Upper lobe of right lung (tissue), 1 donor: ENCODE measurements around the gene REXO5. TPM values are rescaled to one million over a fixed set of nuclear protein-coding genes. Genes with fewer than 3 reads are reported as not detected.

Experiments
- ATAC-seq: fragments of 200-7000 bp; cut with Tn5 transposase; one replicate; pipeline ENCODE4 v1.9.1; 2020; ENCODE audit warnings: mild to moderate bottlenecking, moderate library complexity
- DNase-seq: peaks from one replicate; pipeline ENCODE4 v3.0.0-alpha.2; 2020
- H3K27ac ChIP-seq: fragments of 200-600 bp; one replicate; pipeline ENCODE4 v1.8.0; 2022
- H3K27me3 ChIP-seq: fragments of 200-600 bp; one replicate; pipeline ENCODE4 v1.8.0; 2022; ENCODE audit warnings: mild to moderate bottlenecking
- H3K36me3 ChIP-seq: fragments of 200-600 bp; one replicate; pipeline ENCODE4 v1.8.0; 2022
- H3K4me1 ChIP-seq: fragments of 200-600 bp; one replicate; pipeline ENCODE4 v1.8.0; 2022
- H3K4me3 ChIP-seq: fragments of 200-600 bp; one replicate; pipeline ENCODE4 v1.8.0; 2022; ENCODE audit warnings: mild to moderate bottlenecking
- H3K9me3 ChIP-seq: fragments of 200-600 bp; one replicate; pipeline ENCODE4 v1.8.0; 2022
- CTCF ChIP-seq: fragments of 200-600 bp; IDR thresholded peaks from one replicate; pipeline ENCODE4 v1.8.0; 2022; ENCODE audit warnings: antibody characterized with exemption
- intact Hi-C: fragments of 100-400 bp; cut with DNase I; formaldehyde crosslinking; loops from one replicate; pipeline ENCODE4 v1.11.0; 2022
- total RNA-seq: library from RNA; stranded (reverse); fragmentation: NEBNext Ultra II Directional; extraction: Animal tissue kit (Norgen Biotek cat#: 25700); gene quantifications from one replicate; pipeline ENCODE4 v1.2.1, GENCODE V29; 2021
- donor health status: DM: no; HTN: yes; CAD: no; lungs with severe emphysema.

The REXO5 gene
- total RNA-seq, 1 donor from 2014 or later = 1.4 TPM

DNA sequence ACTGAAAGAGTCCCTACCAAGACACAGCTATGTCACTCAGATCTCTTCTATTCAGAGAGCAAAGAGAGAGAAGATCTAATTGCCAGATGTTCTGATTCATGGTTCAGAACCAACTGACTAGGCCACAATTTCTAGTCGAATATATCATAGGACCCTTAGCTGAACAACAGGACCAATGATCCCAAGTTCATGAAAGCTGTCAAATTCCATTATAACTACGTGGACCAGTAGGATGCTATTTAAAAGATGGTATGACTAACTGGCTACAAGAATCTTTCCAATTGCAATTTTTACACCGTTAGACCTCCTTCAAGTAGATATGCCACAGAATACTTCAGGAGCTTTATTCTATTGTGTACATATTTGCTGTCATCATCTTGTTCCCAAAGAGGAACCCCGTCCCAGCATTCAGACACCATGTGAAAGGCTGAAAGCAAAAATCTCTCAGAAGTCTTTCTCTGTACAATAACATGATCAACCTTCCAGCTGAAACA is 67.8 kb downstream of the REXO5 start:
- no peak for ATAC-seq
- intact Hi-C loops = no loop called here
- peak overlapping the region; percentile 40 for H3K27ac ChIP-seq
- H3K9me3 ChIP-seq = no peaks in the 10 kb centered on the region
- H3K36me3 ChIP-seq = no peaks in the 10 kb centered on the region
- no peak for DNase-seq
- TF ChIP-seq CTCF = no peak
- peaks cover 64% of the 10 kb centered on the region for H3K4me1 ChIP-seq
- no peak overlapping the region for H3K4me3 ChIP-seq
- H3K27me3 ChIP-seq = no peaks in the 10 kb centered on the region

- intact Hi-C loops = no loop called here
- Histone ChIP-seq H3K27me3 (no peaks in the 10 kb centered on the region), H3K4me3 (no peak overlapping the region), H3K27ac (no peak overlapping the region), H3K36me3 (no peaks in the 10 kb centered on the region), H3K9me3 (no peaks in the 10 kb centered on the region), H3K4me1 (peaks cover 65% of the 10 kb centered on the region)
- DNase-seq (no peak), ATAC-seq (no peak)
- TF ChIP-seq CTCF = no peak
Observed at GRCh38 chr16:20875355-20875650, 69.0 kb downstream of the REXO5 start.

- H3K4me1 ChIP-seq = peaks cover 57% of the 10 kb centered on the region
- no peak overlapping the region for H3K4me3 ChIP-seq
- H3K27me3 ChIP-seq = no peaks in the 10 kb centered on the region
- peak overlapping the region; percentile 3 for H3K27ac ChIP-seq
- H3K9me3 ChIP-seq = no peaks in the 10 kb centered on the region
- TF ChIP-seq CTCF = no peak
- intact Hi-C loops = no loop called here
- no peaks in the 10 kb centered on the region for H3K36me3 ChIP-seq
- DNase-seq (no peak), ATAC-seq (no peak)
Observed at GRCh38 chr16:20878682-20879147, 72.4 kb downstream of the REXO5 start.

DNA sequence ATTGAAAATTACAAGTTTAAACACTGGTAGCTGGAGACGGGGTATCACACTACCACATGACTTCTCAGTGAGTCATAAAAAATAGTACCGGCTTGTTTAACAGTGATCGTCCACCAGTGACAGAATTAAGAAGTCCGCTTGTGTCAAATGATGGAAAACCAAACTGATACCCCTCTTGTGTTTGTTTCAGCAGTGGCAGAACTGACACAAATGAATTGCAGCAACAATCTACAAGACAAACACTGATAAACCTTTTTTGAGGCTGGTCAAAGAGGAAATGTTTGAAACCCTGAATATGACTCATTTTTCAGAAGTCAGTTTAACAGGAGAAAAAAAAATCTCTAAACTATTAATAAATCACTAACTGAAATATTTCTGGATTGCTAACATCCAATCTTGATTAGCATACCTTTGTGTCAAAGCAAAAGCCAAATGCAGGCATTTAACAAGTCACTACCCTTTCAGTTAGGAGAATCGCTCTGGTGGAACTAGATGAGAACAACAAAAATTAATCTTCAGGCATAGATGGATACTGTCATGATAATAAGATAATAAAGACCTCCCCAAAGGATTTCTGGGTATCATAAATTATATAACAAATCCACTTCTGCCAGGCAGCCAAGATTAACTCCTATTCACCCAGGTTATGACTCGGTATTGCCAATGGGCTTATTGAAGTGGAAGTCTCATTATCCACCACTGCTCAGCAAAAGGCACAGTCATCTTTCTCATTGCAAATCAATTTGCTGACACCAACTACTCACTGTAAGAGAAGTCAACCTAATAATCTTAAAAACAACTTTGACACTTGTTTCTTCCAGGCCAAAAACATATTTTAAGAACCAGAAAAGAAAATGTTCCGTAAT is 73.1 kb downstream of the REXO5 start:
- Histone ChIP-seq H3K36me3 (no peaks in the 10 kb centered on the region), H3K27ac (peak overlapping the region; percentile 3), H3K4me3 (no peak overlapping the region), H3K27me3 (no peaks in the 10 kb centered on the region), H3K9me3 (no peaks in the 10 kb centered on the region), H3K4me1 (peaks cover 57% of the 10 kb centered on the region)
- ATAC-seq (no peak), DNase-seq (no peak)
- TF ChIP-seq CTCF = no peak
- intact Hi-C loops = no loop called here

DNA sequence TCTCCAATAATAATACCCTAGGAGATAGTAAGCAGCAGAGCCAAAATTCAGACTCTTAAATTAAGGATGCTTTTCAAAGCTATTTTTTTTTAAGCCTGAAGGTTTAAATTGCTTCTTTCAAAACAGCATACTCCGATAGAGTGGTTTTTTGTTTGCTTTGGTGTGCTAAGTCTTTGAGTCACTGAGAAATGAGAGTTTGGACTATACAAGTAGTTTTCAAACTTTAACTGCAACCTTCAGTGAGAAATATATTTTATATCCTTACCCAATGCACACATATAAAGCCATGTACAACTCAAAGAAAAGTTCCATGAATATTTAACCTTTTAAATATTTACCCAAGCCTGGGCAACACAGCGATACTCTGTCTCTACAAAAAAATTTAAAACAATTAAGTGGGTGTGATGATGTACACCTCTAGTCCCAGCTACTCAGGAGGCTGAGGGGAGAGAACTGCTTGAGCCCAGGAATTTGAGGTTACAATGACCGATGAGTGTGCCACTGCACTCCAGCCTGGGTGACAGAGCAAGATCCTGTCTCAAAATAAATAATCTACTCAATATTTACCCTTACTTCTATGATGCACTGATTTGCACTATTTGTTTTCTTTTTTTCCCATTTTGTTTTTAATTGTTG is 74.7 kb downstream of the REXO5 start:
- TF ChIP-seq CTCF = no peak
- intact Hi-C loops = no loop called here
- Histone ChIP-seq H3K4me1 (peaks cover 58% of the 10 kb centered on the region), H3K27ac (peak overlapping the region; percentile 45), H3K4me3 (no peak overlapping the region), H3K27me3 (no peaks in the 10 kb centered on the region), H3K36me3 (no peaks in the 10 kb centered on the region), H3K9me3 (no peaks in the 10 kb centered on the region)
- no peak for DNase-seq
- peak; percentile 66 for ATAC-seq
